MM.1S (cell line): ENCODE results near the gene PSMC3IP.

ENCODE experiments used
- CTCF ChIP-seq: fragments of 300-600 bp; sonication (generic); IDR thresholded peaks from 2 replicates; pipeline ENCODE4 v1.5.1; 2016; ENCODE audit warnings: antibody characterized with exemption, low read length, mixed read lengths
- EZH2 ChIP-seq: fragments of 300-600 bp; sonication (generic); optimal IDR thresholded peaks from 2 replicates; pipeline ENCODE3; 2017; ENCODE audit warnings: low read depth, mild to moderate bottlenecking, antibody characterized with exemption, low read length, mixed read lengths

DNA sequence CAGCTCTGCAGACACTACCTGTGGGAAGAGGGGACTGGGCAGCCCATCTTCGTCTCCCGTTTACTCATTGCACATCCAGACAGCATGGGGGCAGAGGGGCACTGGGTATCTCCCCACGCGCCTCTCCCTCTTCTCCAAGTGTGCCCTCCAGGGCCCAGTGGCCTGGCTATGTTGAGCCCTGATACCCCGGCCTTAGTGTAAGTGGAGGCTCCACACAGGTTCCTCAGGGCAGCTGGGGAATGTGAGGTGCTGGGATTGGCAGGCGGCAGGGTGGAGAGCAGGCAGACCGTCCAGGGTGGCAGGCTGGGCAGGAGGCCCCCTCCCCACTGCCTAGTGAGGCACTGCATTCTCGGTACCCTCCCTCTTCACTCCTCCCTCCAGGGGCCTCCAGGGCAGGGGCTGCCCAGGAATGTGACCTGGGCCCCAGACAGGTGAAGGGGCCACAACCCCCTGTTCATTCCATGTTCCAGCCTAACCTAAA is 54.7 kb downstream of the PSMC3IP start:
- TF ChIP-seq CTCF (no peak), EZH2 (no peak)
